Fibroblast of mammary gland (primary cell): ENCODE data around the gene GRM7.

Experiments used
- DNase-seq: peaks from one replicate; pipeline ENCODE4 v3.0.0-alpha.2; 2010; ENCODE audit warnings: low read depth
- H3K4me3 ChIP-seq: 2 replicates; pipeline ENCODE4 v1.5.1; 2011; ENCODE audit warnings: low read depth, mild to moderate bottlenecking, low read length, moderate library complexity; ENCODE audit not compliant: control insufficient read depth
- TF ChIP-seq, protein P1 (sequence below): conservative IDR thresholded peaks from 2 replicates; pipeline ENCODE4 v1.5.1; 2011; ENCODE audit warnings: low read depth, low read length, inconsistent platforms; ENCODE audit not compliant: control insufficient read depth, insufficient read depth

Gene GRM7

DNA sequence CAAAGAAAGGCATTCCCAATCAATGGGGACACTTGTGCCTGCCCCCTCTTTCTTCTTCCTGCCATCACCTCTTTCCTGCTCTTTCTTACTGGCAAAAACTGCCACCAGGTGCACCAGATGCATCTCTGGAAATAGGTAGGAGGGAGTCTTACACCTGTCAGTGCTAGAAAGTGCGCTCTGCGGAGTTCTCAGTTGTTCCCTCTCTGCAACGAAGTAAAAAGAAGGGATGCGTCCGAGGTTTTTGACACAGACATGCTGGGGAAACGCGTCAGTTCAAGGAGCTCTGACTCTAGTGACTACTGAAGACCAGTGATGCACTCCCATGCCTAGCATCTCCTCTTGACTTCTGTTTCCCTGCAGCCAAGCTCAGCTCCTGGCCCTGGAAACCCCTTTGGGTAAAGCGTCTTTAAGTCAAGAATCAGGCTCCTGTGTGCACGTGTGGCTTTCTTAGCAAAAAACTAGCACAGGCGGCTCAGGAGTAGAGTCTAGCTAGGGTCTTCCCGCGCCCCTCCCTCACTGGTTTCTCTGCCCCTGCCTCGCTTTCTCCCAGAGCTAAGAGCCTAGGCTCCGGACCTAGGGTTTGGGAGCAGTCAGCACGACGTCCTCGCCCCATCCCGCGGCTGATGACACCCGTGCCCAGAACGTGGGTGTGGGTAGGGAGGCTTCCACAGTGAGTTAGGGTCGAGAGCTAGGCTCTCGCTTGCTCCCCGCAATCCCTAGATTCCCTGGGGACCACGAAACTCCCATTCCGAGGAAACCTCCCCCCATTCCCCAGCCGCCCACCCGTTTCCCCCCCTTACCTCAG, 564 bp upstream of the GRM7 start:
- TF ChIP-seq, protein P1, sequence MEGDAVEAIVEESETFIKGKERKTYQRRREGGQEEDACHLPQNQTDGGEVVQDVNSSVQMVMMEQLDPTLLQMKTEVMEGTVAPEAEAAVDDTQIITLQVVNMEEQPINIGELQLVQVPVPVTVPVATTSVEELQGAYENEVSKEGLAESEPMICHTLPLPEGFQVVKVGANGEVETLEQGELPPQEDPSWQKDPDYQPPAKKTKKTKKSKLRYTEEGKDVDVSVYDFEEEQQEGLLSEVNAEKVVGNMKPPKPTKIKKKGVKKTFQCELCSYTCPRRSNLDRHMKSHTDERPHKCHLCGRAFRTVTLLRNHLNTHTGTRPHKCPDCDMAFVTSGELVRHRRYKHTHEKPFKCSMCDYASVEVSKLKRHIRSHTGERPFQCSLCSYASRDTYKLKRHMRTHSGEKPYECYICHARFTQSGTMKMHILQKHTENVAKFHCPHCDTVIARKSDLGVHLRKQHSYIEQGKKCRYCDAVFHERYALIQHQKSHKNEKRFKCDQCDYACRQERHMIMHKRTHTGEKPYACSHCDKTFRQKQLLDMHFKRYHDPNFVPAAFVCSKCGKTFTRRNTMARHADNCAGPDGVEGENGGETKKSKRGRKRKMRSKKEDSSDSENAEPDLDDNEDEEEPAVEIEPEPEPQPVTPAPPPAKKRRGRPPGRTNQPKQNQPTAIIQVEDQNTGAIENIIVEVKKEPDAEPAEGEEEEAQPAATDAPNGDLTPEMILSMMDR = no peak
- no peak overlapping the region for H3K4me3 ChIP-seq
- no peak for DNase-seq

DNA sequence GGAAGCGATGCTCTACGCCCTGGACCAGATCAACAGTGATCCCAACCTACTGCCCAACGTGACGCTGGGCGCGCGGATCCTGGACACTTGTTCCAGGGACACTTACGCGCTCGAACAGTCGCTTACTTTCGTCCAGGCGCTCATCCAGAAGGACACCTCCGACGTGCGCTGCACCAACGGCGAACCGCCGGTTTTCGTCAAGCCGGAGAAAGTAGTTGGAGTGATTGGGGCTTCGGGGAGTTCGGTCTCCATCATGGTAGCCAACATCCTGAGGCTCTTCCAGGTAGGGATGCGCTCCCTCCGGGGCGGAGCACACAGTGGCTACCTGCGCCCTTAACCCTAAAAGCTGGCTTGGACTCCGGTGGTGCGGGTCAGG, 698 bp downstream of the GRM7 start:
- TF ChIP-seq, protein P1 = no peak
- DNase-seq = no peak
- no peak overlapping the region for H3K4me3 ChIP-seq

DNA sequence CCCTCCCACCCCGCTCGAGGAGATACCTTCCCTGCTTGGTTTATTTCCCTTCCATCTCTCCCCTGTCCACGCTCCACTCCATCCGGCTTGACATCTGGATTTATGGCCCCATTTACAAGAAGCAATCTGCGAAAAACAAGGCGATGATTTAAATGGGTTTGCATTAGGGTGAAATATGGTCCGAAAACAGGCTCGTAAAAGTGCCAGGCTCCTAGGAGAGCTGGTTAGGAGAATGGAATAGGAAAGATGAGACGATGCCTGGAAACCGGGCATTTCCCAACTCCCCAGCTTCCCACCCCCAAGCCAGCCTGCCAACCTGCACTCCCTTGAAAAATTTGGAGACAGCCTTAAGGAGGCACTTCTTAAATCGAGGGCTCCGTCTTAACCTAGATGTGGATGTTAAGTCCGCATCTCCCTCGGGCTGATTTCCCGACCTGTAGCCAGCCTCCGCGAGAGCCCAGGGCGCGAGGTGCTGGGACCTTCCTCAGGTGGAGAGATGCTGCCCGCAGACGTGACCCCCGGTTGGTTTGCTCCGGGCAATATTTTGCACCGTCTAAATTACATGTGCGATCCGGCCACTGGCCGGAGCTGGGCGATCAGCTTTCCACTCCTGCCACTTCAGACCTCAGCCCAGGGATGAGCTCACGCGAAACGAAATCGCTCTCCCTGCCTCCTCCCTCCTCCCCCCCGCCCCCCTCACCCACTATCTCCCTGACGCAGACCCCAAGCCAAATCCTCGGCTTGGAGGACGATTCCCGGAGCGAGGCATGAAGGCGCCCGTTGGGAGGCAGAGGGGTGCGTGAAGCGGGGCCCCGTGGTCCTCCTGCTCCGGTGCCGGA, 1.3 kb downstream of the GRM7 start:
- H3K4me3 ChIP-seq = no peak overlapping the region

DNA sequence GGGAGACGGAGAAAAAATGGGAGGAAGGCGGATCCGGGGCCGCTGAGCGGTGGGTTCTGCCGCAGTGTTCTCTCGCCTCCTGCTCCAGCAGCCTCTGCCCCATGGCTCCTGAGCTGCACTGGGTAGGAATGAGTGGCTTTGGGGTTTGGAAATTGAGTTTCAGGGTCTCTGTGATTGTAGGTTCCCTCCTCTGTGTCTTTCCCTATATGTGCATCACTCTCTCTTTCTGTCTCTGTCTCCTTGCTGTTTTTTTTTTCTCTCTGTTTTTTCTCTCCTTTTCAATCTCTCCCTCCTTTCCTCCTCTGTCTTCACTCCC, 1.9 kb downstream of the GRM7 start:
- TF ChIP-seq, protein P1 = no peak
- DNase-seq = no peak
- H3K4me3 ChIP-seq = no peak overlapping the region

More for the DNA sequence above, 1.3 kb downstream of the GRM7 start:
- DNase-seq = no peak
- TF ChIP-seq, protein P1 = no peak

DNA sequence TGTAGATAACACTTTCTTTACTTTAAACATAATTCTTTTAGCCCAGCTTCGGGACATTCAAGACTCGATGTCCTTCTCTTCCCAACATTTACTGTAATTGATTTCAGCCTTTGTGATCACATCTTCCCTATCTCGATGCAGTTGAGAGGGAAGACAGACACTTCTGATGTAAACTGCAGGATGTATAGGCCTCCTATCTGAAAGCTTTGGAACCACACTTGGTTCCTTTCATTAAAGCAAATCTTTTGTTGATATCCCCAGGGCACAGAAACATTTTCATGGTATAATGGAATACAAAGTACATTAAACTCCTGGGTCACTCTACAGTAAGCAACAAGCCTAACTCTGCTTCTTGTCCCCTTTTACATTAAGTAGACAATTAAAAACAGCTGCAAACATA, 6.4 kb downstream of the GRM7 start:
- no peak overlapping the region for H3K4me3 ChIP-seq
- TF ChIP-seq, protein P1 = no peak
- no peak for DNase-seq

DNA sequence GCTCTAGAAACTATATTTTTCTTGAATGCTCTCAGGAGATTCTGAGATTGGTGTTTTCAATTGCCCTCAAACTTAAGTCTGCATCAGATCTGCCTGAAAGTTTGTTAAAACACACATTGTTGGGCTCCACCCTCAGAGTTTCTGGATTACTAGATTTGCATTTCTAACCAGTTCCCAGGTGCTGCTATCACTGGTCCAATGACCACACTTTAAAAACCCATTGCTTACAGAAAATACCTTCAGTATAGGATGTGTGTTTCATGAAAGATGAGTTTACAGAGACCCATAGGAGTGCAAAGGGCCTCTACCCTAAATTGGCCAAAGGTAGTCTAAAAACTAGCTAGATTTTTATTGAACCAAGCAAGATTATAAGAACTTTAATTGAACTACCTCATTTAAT, 17.8 kb downstream of the GRM7 start:
- no peak overlapping the region for H3K4me3 ChIP-seq
- TF ChIP-seq, protein P1 = no peak
- no peak for DNase-seq
